ENCODE data around the gene GUCY1A2.
"Not testable (repeated sequence)": the region's sequence is repeated elsewhere in the genome, so short reads cannot be mapped to it uniquely, and the experiment has no call there.

GUCY1A2 gene

GRCh38 chr11:106937111-106937510 is 81.2 kb downstream of the GUCY1A2 start:
- no peak for DNase-seq

GRCh38 chr11:106925245-106925644 is 93.0 kb downstream of the GUCY1A2 start:
- DNase-seq = no peak

GRCh38 chr11:106920899-106921509 is 97.3 kb downstream of the GUCY1A2 start:
- DNase-seq = no peak

- no peak for DNase-seq
Observed at GRCh38 chr11:106917973-106918372, 100.3 kb downstream of the GUCY1A2 start.

GRCh38 chr11:106914409-106914808 is 103.9 kb downstream of the GUCY1A2 start:
- no peak for DNase-seq

GRCh38 chr11:106913141-106913540 is 105.1 kb downstream of the GUCY1A2 start:
- DNase-seq = no peak

- DNase-seq = no peak
Observed at GRCh38 chr11:106904826-106905225, 113.5 kb downstream of the GUCY1A2 start.

- DNase-seq = no peak
Observed at GRCh38 chr11:106889718-106890117, 128.6 kb downstream of the GUCY1A2 start.

GRCh38 chr11:106888386-106888785 is 129.9 kb downstream of the GUCY1A2 start:
- no peak for DNase-seq

GRCh38 chr11:106883693-106884092 is 134.6 kb downstream of the GUCY1A2 start:
- not testable (repeated sequence) for DNase-seq

- DNase-seq = no peak
Observed at GRCh38 chr11:106879832-106880546, 138.3 kb downstream of the GUCY1A2 start.

- DNase-seq = no peak
Observed at GRCh38 chr11:106879029-106879428, 139.2 kb downstream of the GUCY1A2 start.

- no peak for DNase-seq
Observed at GRCh38 chr11:106875013-106875412, 143.3 kb downstream of the GUCY1A2 start.

- DNase-seq = no peak
Observed at GRCh38 chr11:106872246-106872645, 146.0 kb downstream of the GUCY1A2 start.

GRCh38 chr11:106858200-106858599 is 160.1 kb downstream of the GUCY1A2 start:
- DNase-seq = no peak

GRCh38 chr11:106856566-106856965 is 161.7 kb downstream of the GUCY1A2 start:
- no peak for DNase-seq

GRCh38 chr11:106854429-106854828 is 163.8 kb downstream of the GUCY1A2 start:
- DNase-seq = no peak

- DNase-seq = no peak
Observed at GRCh38 chr11:106853850-106854401, 164.3 kb downstream of the GUCY1A2 start.

GRCh38 chr11:106852779-106853178 is 165.5 kb downstream of the GUCY1A2 start:
- DNase-seq = no peak

- no peak for DNase-seq
Observed at GRCh38 chr11:106848526-106848925, 169.8 kb downstream of the GUCY1A2 start.

GRCh38 chr11:106842134-106842533 is 176.1 kb downstream of the GUCY1A2 start:
- no peak for DNase-seq

- no peak for DNase-seq
Observed at GRCh38 chr11:106840947-106841346, 177.3 kb downstream of the GUCY1A2 start.

- no peak for DNase-seq
Observed at GRCh38 chr11:106840146-106840545, 178.1 kb downstream of the GUCY1A2 start.

- no peak for DNase-seq
Observed at GRCh38 chr11:106834567-106834966, 183.7 kb downstream of the GUCY1A2 start.

All from NCI-H1436 treated with DMSO at 0.1 percent for 48 hours (cell line).